ENCODE data around the gene TNFRSF8. TPM values are rescaled to one million over a fixed set of nuclear protein-coding genes. Genes with fewer than 3 reads are reported as not detected.

TNFRSF8 gene
- total RNA-seq, 1 donor, result 0.09 TPM

DNA sequence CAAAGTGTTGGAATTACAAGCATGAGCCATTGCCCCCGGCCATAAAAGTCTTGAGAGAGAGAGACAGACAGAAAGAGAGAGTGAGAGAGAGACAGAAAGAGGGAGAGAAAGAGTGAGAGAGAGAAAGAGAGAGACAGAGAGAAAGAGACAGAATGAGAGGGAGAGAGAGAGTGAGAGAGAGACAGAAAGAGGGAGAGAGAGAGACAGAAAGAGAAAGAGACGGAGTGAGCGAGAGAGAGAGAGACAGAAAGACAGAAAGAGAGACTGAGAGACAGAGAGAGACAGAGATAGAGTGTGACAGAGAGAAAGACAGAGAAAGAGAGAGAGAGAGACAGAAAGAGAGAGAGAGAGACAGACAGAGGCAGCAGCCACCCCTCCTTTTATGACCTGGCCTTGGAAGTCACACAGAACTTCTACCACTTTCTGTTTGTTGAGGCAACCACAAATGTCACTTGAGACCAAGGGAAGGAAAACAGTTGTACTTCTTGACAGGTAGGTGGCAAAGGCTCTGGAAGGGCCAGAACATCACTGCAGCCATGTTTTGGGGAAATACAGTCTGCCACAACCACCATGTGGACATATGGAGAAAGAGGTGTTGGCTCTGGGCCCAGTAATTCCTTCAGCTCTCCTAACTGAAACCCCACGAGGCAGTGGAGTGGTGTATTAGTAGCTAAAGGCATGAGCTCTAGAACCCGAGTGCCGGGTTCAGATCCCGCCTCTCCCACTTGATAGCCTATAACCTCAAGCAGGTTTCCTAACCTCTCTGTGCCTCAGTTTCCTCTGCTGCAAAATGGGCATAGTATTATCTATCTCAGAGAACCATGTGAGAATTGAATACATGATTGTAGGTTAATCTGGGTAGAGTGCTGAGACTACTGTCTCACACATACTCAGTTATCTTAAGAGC lies 50.6 kb downstream of the TNFRSF8 start:
- TF ChIP-seq, protein P1, sequence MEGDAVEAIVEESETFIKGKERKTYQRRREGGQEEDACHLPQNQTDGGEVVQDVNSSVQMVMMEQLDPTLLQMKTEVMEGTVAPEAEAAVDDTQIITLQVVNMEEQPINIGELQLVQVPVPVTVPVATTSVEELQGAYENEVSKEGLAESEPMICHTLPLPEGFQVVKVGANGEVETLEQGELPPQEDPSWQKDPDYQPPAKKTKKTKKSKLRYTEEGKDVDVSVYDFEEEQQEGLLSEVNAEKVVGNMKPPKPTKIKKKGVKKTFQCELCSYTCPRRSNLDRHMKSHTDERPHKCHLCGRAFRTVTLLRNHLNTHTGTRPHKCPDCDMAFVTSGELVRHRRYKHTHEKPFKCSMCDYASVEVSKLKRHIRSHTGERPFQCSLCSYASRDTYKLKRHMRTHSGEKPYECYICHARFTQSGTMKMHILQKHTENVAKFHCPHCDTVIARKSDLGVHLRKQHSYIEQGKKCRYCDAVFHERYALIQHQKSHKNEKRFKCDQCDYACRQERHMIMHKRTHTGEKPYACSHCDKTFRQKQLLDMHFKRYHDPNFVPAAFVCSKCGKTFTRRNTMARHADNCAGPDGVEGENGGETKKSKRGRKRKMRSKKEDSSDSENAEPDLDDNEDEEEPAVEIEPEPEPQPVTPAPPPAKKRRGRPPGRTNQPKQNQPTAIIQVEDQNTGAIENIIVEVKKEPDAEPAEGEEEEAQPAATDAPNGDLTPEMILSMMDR (IDR thresholded peaks at IDR 0.05; ENCODE audit: insufficient read depth, low read length), result no peak
- H3K4me3 ChIP-seq (ENCODE audit: low read depth, low read length), result no peak overlapping the region
- DNase-seq (ENCODE audit: low read depth), result peak; percentile 69

DNA sequence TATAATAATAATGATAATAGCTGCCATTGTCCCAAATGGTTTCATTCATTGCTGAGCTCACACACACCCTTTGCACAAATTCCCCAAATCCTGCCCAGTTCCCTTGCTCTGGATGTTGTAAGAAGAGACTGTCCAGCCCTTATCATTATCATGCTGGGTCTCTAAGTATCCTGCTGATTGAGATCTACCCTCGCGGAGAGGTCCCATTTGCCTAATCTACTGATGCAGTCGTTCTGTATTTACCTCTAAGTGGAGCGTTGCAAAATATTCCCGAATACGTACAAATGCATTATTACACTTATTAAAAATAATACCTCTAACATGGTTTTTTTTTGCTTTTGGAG lies 51.2 kb downstream of the TNFRSF8 start:
- no peak for DNase-seq (ENCODE audit: low read depth)
- TF ChIP-seq, protein P1 (IDR thresholded peaks at IDR 0.05; ENCODE audit: insufficient read depth, low read length), result no peak
- no peak overlapping the region for H3K4me3 ChIP-seq (ENCODE audit: low read depth, low read length)

DNA sequence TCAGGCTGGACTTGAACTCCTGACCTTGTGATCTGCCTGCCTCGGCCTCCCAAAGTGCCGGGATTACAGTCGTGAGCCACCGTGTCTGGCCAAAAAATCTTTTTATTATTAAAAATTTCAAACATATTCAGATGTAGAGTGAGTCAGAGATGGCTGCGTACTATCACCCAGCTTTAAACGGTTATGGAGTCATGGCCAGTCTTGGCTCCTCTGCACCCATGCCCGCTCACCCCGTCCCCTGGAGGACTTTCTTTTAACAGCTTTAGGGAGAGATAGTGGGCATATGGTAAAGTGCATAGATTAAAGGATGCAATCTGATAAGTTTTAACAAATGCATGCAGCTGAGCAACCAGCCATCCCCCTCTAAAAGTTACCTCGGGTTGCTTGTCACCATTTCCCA lies 51.8 kb downstream of the TNFRSF8 start:
- TF ChIP-seq, protein P1 (IDR thresholded peaks at IDR 0.05; ENCODE audit: insufficient read depth, low read length), result no peak
- DNase-seq (ENCODE audit: low read depth), result no peak

DNA sequence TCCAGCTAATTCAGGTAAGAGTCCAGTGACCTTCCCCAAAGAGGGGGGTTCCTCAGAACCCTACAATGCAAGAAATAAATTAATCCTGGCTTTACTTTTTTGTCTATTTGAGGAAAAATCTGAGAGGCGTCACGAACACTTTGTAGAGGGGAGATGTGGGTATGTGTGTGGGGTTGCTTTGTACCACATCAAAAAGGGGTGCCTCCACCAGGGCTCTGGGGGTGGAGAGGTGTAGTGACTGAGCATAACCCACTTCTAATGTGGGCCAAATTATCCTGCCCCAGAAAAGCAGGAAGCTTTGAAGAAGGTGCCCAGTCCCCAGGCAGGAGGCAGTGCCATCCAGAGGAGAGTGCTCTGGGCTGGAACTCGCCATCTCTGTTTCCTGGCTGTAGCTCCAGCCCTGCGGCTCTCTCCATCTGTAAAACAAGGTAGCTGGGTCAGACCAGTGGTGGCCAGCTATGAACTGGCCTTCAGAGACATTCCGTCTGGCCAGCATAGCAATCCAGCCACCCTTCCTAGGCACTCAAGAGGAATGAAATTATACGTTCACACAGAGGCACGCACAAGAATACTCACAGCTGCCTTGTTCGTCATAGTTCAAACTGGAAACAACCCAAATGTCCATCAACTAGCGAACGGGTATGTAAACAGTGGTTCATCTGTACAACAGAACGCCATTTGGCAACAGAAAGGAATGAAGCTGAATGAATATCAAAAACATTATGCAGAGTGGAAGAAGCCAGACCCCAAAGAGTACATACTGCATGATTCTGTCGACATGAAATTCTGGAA lies 58.3 kb downstream of the TNFRSF8 start:
- no peak overlapping the region for H3K4me3 ChIP-seq (ENCODE audit: low read depth, low read length)
- TF ChIP-seq, protein P1 (IDR thresholded peaks at IDR 0.05; ENCODE audit: insufficient read depth, low read length), result no peak
- DNase-seq (ENCODE audit: low read depth), result peak; percentile 94

More for the DNA sequence above, 51.8 kb downstream of the TNFRSF8 start:
- H3K4me3 ChIP-seq (ENCODE audit: low read depth, low read length), result no peak overlapping the region

DNA sequence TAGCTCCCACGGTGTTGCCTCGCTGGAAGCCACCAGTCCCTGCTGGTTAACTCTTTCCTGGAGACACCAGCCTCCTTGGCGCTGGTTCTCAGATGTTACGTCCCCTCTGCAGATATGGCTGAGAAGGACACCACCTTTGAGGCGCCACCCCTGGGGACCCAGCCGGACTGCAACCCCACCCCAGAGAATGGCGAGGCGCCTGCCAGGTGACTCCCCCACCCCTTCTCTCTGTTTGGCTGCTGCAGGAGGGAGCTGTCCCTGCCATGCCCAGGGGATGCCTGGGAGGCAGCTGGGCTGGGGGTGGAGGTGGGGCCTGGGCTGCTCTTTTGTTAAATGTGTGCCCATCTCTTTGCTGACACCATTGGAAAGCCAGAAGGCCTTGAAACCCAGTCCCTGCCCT lies 60.1 kb downstream of the TNFRSF8 start:
- TF ChIP-seq, protein P1 (IDR thresholded peaks at IDR 0.05; ENCODE audit: insufficient read depth, low read length), result no peak

DNA sequence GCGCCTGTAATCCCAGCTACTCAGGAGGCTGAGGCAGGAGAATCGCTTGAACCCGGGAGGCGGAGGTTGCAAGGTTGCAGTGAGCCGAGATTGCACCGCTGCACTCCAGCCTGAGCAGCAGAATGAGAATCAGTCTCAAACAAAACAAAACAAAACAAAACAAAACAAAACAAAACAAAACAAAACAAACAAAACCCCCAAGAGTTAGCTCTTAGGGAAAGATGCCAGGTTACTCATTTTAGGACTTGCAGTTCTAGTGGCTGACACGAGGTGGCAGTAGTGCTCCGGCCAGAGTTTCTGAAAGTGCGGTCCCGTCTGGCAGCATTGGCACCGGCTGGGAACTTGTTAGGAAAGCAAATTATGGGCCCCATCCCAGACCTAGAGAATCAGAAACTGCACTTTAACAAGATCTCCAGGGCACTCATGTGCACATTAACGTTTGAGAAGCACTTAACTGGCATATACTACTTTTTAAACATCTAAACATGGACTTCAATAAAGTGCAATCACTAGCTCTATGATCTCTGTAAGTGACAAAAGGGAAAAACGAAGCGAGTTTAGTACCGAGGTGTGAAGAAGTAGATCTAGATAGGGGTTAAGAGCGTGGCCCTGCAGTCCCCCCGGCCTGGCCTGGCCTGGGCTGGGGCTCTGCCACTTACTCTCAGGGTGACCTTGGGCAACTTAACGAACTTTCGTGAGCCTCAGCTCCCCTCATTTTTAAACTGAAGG lies 61.8 kb downstream of the TNFRSF8 start:
- peak; percentile 87 for DNase-seq (ENCODE audit: low read depth)
- no peak overlapping the region for H3K4me3 ChIP-seq (ENCODE audit: low read depth, low read length)
- TF ChIP-seq, protein P1 (IDR thresholded peaks at IDR 0.05; ENCODE audit: insufficient read depth, low read length), result peak; percentile 98

More for the DNA sequence above, 60.1 kb downstream of the TNFRSF8 start:
- DNase-seq (ENCODE audit: low read depth), result no peak
- H3K4me3 ChIP-seq (ENCODE audit: low read depth, low read length), result no peak overlapping the region

All from fibroblast of the aortic adventitia (primary cell).